Esophagus muscularis mucosa (tissue), 4 donors: ENCODE measurements around the gene PRR5L. TPM values are rescaled to one million over a fixed set of nuclear protein-coding genes. Genes with fewer than 3 reads are reported as not detected.

Experiments
- DNase-seq: peaks from one replicate; pipeline ENCODE4 v3.0.0-alpha.2; 2017; ENCODE audit errors: extremely low spot score
- H3K27ac ChIP-seq, 4 donors: fragments of 200-600 bp; sonication (generic); replicated peaks in 1 of 4; 1 replicate in 3 of 4; 2 replicates in 1 of 4; pipeline ENCODE4 v1.5.1; 2016 to 2019; ENCODE audit warnings: mild to moderate bottlenecking in 1 of 4
- H3K27me3 ChIP-seq, 4 donors: fragments of 200-600 bp; sonication (generic); one replicate each; pipeline versions ENCODE4 v1.5.1 to v1.6.0; 2016 to 2019
- H3K36me3 ChIP-seq, 4 donors: fragments of 200-600 bp; sonication (generic); one replicate each; pipeline ENCODE4 v1.5.1; 2016 to 2019
- H3K4me1 ChIP-seq, 4 donors: fragments of 200-600 bp; sonication (generic); one replicate each; pipeline ENCODE4 v1.5.1; 2016 to 2019
- H3K4me3 ChIP-seq, 4 donors: fragments of 200-600 bp; sonication (generic); 1 replicate in 2 of 4; 2 replicates in 2 of 4; pipeline ENCODE4 v1.5.1; 2016 to 2019; ENCODE audit warnings: mild to moderate bottlenecking in 4 of 4, moderate library complexity in 1 of 4
- H3K9me3 ChIP-seq, 4 donors: fragments of 200-600 bp; sonication (generic); 1 replicate in 3 of 4; 2 replicates in 1 of 4; pipeline ENCODE4 v1.5.1; 2016 to 2019
- CTCF ChIP-seq, 3 experiments: fragments of 200-600 bp in 2 of 3; fragments of 450-650 bp in 1 of 3; sonication (generic) in 2 of 3; IDR thresholded peaks; one replicate each; pipeline ENCODE4 v1.5.1; 2017 to 2019; ENCODE audit warnings: antibody characterized with exemption in 3 of 3, mild to moderate bottlenecking in 2 of 3, moderate library complexity in 1 of 3
- EP300 ChIP-seq: sonication (generic); formaldehyde crosslinking; IDR thresholded peaks from one replicate; pipeline ENCODE4 v1.6.1; 2017; ENCODE audit warnings: antibody characterized with exemption
- POLR2A ChIP-seq: fragments of 450-650 bp; IDR thresholded peaks from one replicate; pipeline ENCODE4 v1.6.1; 2017; ENCODE audit warnings: antibody characterized with exemption, moderate library complexity, mild to moderate bottlenecking, low read depth
- POLR2AphosphoS5 ChIP-seq, 2 donors: sonication (generic); formaldehyde crosslinking; IDR thresholded peaks; one replicate each; pipeline ENCODE4 v1.6.1; 2017; ENCODE audit warnings: antibody characterized with exemption in 2 of 2
- WGBS: methylation state at CpG from one replicate; pipeline ENCODE4 v1.1.5; 2018; 5-methylcytosine and 5-hydroxymethylcytosine counted together
- intact Hi-C: fragments of 100-400 bp; cut with DNase I; formaldehyde crosslinking; loops from one replicate; pipeline ENCODE4 v1.15.1; 2023
- total RNA-seq, 4 donors: library from RNA; depleted of rRNA; stranded (reverse); fragments of >200 nt; gene quantifications; one replicate each; pipeline versions ENCODE4 v1.1.0 to v1.2.1, GENCODE V29; 2016

Gene PRR5L
- total RNA-seq: 1 to 10 TPM; 1.7 to 9.6 (median 3.1) TPM

GRCh38 chr11:36295926-36296325 lies at the start of gene PRR5L:
TSS of gene PRR5L (plus strand) at chr11:36296288. CDS start at chr11:36401122, 104,834 bp downstream.
- peaks cover 3 to 8% (median 5%) of the 10 kb centered on the region in 4 donors for H3K4me1 ChIP-seq
- TF ChIP-seq CTCF (IDR thresholded peaks at IDR 0.05): no peak
- H3K27me3 ChIP-seq: no peaks in the 10 kb centered on the region
- intact Hi-C loops: no loop called here
- H3K9me3 ChIP-seq: no peaks in the 10 kb centered on the region
- H3K4me3 ChIP-seq: no peak within 1 kb of the TSS
- WGBS: 67% methylated on average over 3 of the region's 3 CpGs
- H3K36me3 ChIP-seq: no peaks in the 10 kb centered on the region
- DNase-seq: no peak
- no peak within 1 kb of the TSS for H3K27ac ChIP-seq

GRCh38 chr11:36247493-36247892 lies 48.6 kb upstream of the PRR5L start:
- 61% methylated on average over 3 of the region's 3 CpGs for WGBS
- H3K4me3 ChIP-seq: no peak overlapping the region
- no peaks in the 10 kb centered on the region for H3K36me3 ChIP-seq
- DNase-seq: no peak
- H3K27ac ChIP-seq: no peak overlapping the region
- TF ChIP-seq CTCF (IDR thresholded peaks at IDR 0.05): no peak
- no peak for TF ChIP-seq POLR2A
- no peak for TF ChIP-seq POLR2AphosphoS5 (IDR thresholded peaks at IDR 0.05)
- no peak for TF ChIP-seq EP300
- no peaks in the 10 kb centered on the region for H3K4me1 ChIP-seq
- peaks cover 0 to 9% (median 6%) of the 10 kb centered on the region in 4 donors for H3K9me3 ChIP-seq
- H3K27me3 ChIP-seq: peaks cover 0 to 7% (median 0%) of the 10 kb centered on the region in 4 donors
- intact Hi-C loops: no loop called here

- H3K27me3 ChIP-seq: peaks cover 0 to 7% (median 0%) of the 10 kb centered on the region in 4 donors
- no peak for DNase-seq
- intact Hi-C loops: no loop called here
- peaks cover 0 to 9% (median 6%) of the 10 kb centered on the region in 4 donors for H3K9me3 ChIP-seq
- no peaks in the 10 kb centered on the region for H3K4me1 ChIP-seq
- H3K4me3 ChIP-seq: no peak overlapping the region
- WGBS: 77% methylated on average over 4 of the region's 4 CpGs
- H3K27ac ChIP-seq: no peak overlapping the region
- no peak for TF ChIP-seq CTCF (IDR thresholded peaks at IDR 0.05)
- TF ChIP-seq POLR2AphosphoS5 (IDR thresholded peaks at IDR 0.05): no peak
- TF ChIP-seq EP300: no peak
- no peak for TF ChIP-seq POLR2A
- H3K36me3 ChIP-seq: no peaks in the 10 kb centered on the region
Observed at GRCh38 chr11:36248436-36248835, 47.7 kb upstream of the PRR5L start.

- H3K27me3 ChIP-seq: peaks cover 0 to 7% (median 0%) of the 10 kb centered on the region in 4 donors
- no peak overlapping the region for H3K4me3 ChIP-seq
- no peaks in the 10 kb centered on the region for H3K36me3 ChIP-seq
- no peaks in the 10 kb centered on the region for H3K4me1 ChIP-seq
- no peak for DNase-seq
- intact Hi-C loops: no loop called here
- no peak overlapping the region for H3K27ac ChIP-seq
- TF ChIP-seq POLR2AphosphoS5 (IDR thresholded peaks at IDR 0.05) (no peak), EP300 (no peak), POLR2A (no peak), CTCF (IDR thresholded peaks at IDR 0.05) (no peak)
- peaks cover 0 to 9% (median 6%) of the 10 kb centered on the region in 4 donors for H3K9me3 ChIP-seq
- WGBS: 57% methylated on average over 2 of the region's 2 CpGs
Observed at GRCh38 chr11:36249246-36249645, 46.8 kb upstream of the PRR5L start.

- Histone ChIP-seq H3K4me3 (no peak overlapping the region), H3K4me1 (no peaks in the 10 kb centered on the region), H3K27me3 (peaks cover 0 to 7% (median 0%) of the 10 kb centered on the region in 4 donors), H3K27ac (no peak overlapping the region), H3K36me3 (no peaks in the 10 kb centered on the region), H3K9me3 (peaks cover 0 to 18% (median 6%) of the 10 kb centered on the region in 4 donors)
- DNase-seq: no peak
- TF ChIP-seq POLR2AphosphoS5 (IDR thresholded peaks at IDR 0.05): no peak
- TF ChIP-seq POLR2A: no peak
- TF ChIP-seq CTCF (IDR thresholded peaks at IDR 0.05): no peak
- TF ChIP-seq EP300: no peak
- WGBS: 92% methylated on average over 2 of the region's 2 CpGs
- intact Hi-C loops: no loop called here
Observed at GRCh38 chr11:36251823-36252222, 44.3 kb upstream of the PRR5L start.
